MM.1S (cell line): ENCODE data around the gene NRK.

Experiments used
- CTCF ChIP-seq: fragments of 300-600 bp; sonication (generic); IDR thresholded peaks from 2 replicates; pipeline ENCODE4 v1.5.1; 2016; ENCODE audit warnings: antibody characterized with exemption, low read length, mixed read lengths
- EZH2 ChIP-seq: fragments of 300-600 bp; sonication (generic); optimal IDR thresholded peaks from 2 replicates; pipeline ENCODE3; 2017; ENCODE audit warnings: low read depth, mild to moderate bottlenecking, antibody characterized with exemption, low read length, mixed read lengths

- TF ChIP-seq EZH2, result no peak
- TF ChIP-seq CTCF, result no peak
These were observed 122.9 kb downstream of the NRK start for GRCh38 chrX:105945266-105945665.
